GM06990 (cell line): ENCODE measurements around the gene ARHGAP12.
"Not testable (repeated sequence)": the region's sequence is repeated elsewhere in the genome, so short reads cannot be mapped to it uniquely, and the experiment has no call there.

Source experiments
- DNase-seq: peaks from one replicate; pipeline ENCODE4 v3.0.0-alpha.2; 2011; ENCODE audit not compliant: insufficient read length; ENCODE audit errors: extremely low read depth
- H3K27me3 ChIP-seq: replicated peaks from 2 replicates; pipeline ENCODE4 v1.6.0; 2011; ENCODE audit warnings: low read length; ENCODE audit not compliant: control insufficient read depth, insufficient read depth
- H3K36me3 ChIP-seq: 2 replicates; pipeline ENCODE4 v1.5.1; 2011; ENCODE audit warnings: low read length; ENCODE audit not compliant: control insufficient read depth, insufficient read depth
- H3K4me3 ChIP-seq: replicated peaks from 2 replicates; pipeline ENCODE4 v1.5.1; 2011; ENCODE audit warnings: low read depth, mild to moderate bottlenecking, control low read depth, low read length
- CTCF ChIP-seq: IDR thresholded peaks from 2 replicates; pipeline ENCODE4 v1.5.1; 2011; ENCODE audit warnings: low read length, control low read depth, mild to moderate bottlenecking, inconsistent platforms; ENCODE audit not compliant: insufficient read depth, poor library complexity, severe bottlenecking

The ARHGAP12 gene

GRCh38 chr10:31972519-31973041 is 43.9 kb upstream of the ARHGAP12 start:
- DNase-seq: no peak
- TF ChIP-seq CTCF: no peak
- no peak overlapping the region for H3K4me3 ChIP-seq
- H3K36me3 ChIP-seq: no peaks in the 10 kb centered on the region
- H3K27me3 ChIP-seq: no peaks in the 10 kb centered on the region

GRCh38 chr10:31969847-31970246 is 41.2 kb upstream of the ARHGAP12 start:
- H3K4me3 ChIP-seq, H3K36me3 ChIP-seq, H3K27me3 ChIP-seq: not testable (repeated sequence)
- DNase-seq: peak; percentile 61

- H3K36me3 ChIP-seq: no peaks in the 10 kb centered on the region
- H3K27me3 ChIP-seq: no peaks in the 10 kb centered on the region
- no peak overlapping the region for H3K4me3 ChIP-seq
- no peak for DNase-seq
- no peak for TF ChIP-seq CTCF
Observed at GRCh38 chr10:31963589-31963980, 35.0 kb upstream of the ARHGAP12 start.

- no peak for TF ChIP-seq CTCF
- DNase-seq: no peak
Observed at GRCh38 chr10:31962826-31963588, 34.4 kb upstream of the ARHGAP12 start.

GRCh38 chr10:31961277-31962074 is 32.8 kb upstream of the ARHGAP12 start:
- no peak for DNase-seq
- TF ChIP-seq CTCF: no peak
- H3K36me3 ChIP-seq: no peaks in the 10 kb centered on the region
- no peak overlapping the region for H3K4me3 ChIP-seq
- no peaks in the 10 kb centered on the region for H3K27me3 ChIP-seq

More at GRCh38 chr10:31962826-31963588, 34.4 kb upstream of the ARHGAP12 start:
- H3K4me3 ChIP-seq: no peak overlapping the region
- H3K27me3 ChIP-seq: no peaks in the 10 kb centered on the region
- no peaks in the 10 kb centered on the region for H3K36me3 ChIP-seq
